HepG2 (cell line): Measurements from ENCODE around the gene NPAS2. TPM values are rescaled to one million over a fixed set of nuclear protein-coding genes. Genes with fewer than 3 reads are reported as not detected.

Experiments used
- EZH2 ChIP-seq: conservative IDR thresholded peaks from 2 replicates; pipeline ENCODE4 v1.6.1; 2012; ENCODE audit warnings: mild to moderate bottlenecking, low read depth, low read length, moderate library complexity
- MAF1 ChIP-seq: sonication (generic); formaldehyde crosslinking; IDR thresholded peaks from 2 replicates; pipeline ENCODE4 v1.5.0; 2020; ENCODE audit warnings: missing genetic modification reagents, borderline replicate concordance
- NR2F1 ChIP-seq, 2 experiments: fragments of 450-650 bp in 1 of 2; formaldehyde crosslinking in 1 of 2; IDR thresholded peaks; 2 replicates each; pipeline versions ENCODE4 v1.5.0 to v1.6.1; 2016 to 2020; ENCODE audit warnings: mild to moderate bottlenecking in 1 of 2, missing compliant biosample characterization in 1 of 2, missing genetic modification reagents in 1 of 2, moderate library complexity in 1 of 2
- POLR2G ChIP-seq: fragments of 200-400 bp; formaldehyde crosslinking; IDR thresholded peaks from 2 replicates; pipeline ENCODE4 v1.6.1; 2018; ENCODE audit warnings: mild to moderate bottlenecking, low read depth, low read length, moderate library complexity
- TAF15 ChIP-seq: fragments of 200-400 bp; formaldehyde crosslinking; IDR thresholded peaks from one replicate; pipeline ENCODE4 v1.6.1; 2018; ENCODE audit warnings: mild to moderate bottlenecking, low read depth, low read length; ENCODE audit not compliant: poor library complexity, severe bottlenecking
- ZMYM2 ChIP-seq: sonication (generic); formaldehyde crosslinking; IDR thresholded peaks from 2 replicates; pipeline ENCODE4 v1.8.0; 2022; ENCODE audit warnings: mild to moderate bottlenecking, missing genetic modification reagents
- ZNF530 ChIP-seq: sonication (generic); formaldehyde crosslinking; IDR thresholded peaks from 2 replicates; pipeline ENCODE4 v1.5.0; 2020; ENCODE audit warnings: low read depth, mild to moderate bottlenecking, missing genetic modification reagents
- ZNF563 ChIP-seq: sonication (generic); formaldehyde crosslinking; IDR thresholded peaks from 2 replicates; pipeline ENCODE4 v1.8.0; 2022; ENCODE audit warnings: mild to moderate bottlenecking, moderate library complexity, missing genetic modification reagents
- ZNF570 ChIP-seq: sonication (generic); formaldehyde crosslinking; IDR thresholded peaks from 2 replicates; pipeline ENCODE4 v1.4.0; 2020; ENCODE audit warnings: mild to moderate bottlenecking, missing genetic modification reagents, borderline replicate concordance
- ZNF768 ChIP-seq: sonication (generic); formaldehyde crosslinking; IDR thresholded peaks from 2 replicates; pipeline ENCODE4 v1.4.0; 2020; ENCODE audit warnings: missing genetic modification reagents
- polyA plus RNA-seq, 8 experiments: library from polyadenylated mRNA; depleted of rRNA in 3 of 8; stranded (reverse) in 7 of 8; unstranded in 1 of 8; fragments of >200 nt; fragmentation: Illumina TruSeq in 4 of 8; extraction: Trizol in 4 of 8; gene quantifications; 2 replicates each; pipeline versions ENCODE4 v1.2.1 to v1.2.3, GENCODE V29; 2011 to 2016; ENCODE audit warnings: low read depth in 4 of 8, missing spikeins in 1 of 8, mixed read lengths in 1 of 8; ENCODE audit not compliant: insufficient read depth in 1 of 8
- total RNA-seq, 5 experiments: library from RNA; depleted of rRNA; stranded (reverse); fragments of >200 nt; fragmentation: Illumina TruSeq; extraction: Trizol; gene quantifications; 2 replicates each; pipeline ENCODE4 v1.2.3, GENCODE V29; 2016; ENCODE audit warnings: low read depth in 1 of 5
- TF ChIP-seq, protein P1 (sequence below): sonication (generic); formaldehyde crosslinking; IDR thresholded peaks from 2 replicates; pipeline ENCODE4 v1.8.1; 2023; ENCODE audit warnings: missing genetic modification reagents, inconsistent platforms, borderline replicate concordance
- TF ChIP-seq, protein P2 (sequence below), 2 experiments: fragments of 450-650 bp in 1 of 2; sonication (generic) in 1 of 2; formaldehyde crosslinking; IDR thresholded peaks; 2 replicates each; pipeline versions ENCODE4 v1.5.0 to v1.8.0; 2020 to 2022; ENCODE audit warnings: mild to moderate bottlenecking in 1 of 2, missing genetic modification reagents in 1 of 2
- TF ChIP-seq, protein P3 (sequence below): sonication (generic); formaldehyde crosslinking; IDR thresholded peaks from 2 replicates; pipeline ENCODE4 v1.4.0; 2020; ENCODE audit warnings: mild to moderate bottlenecking, missing genetic modification reagents, borderline replicate concordance
- TF ChIP-seq, protein P4 (sequence below): sonication (generic); formaldehyde crosslinking; IDR thresholded peaks from 2 replicates; pipeline ENCODE4 v1.8.0; 2022; ENCODE audit warnings: mild to moderate bottlenecking, missing genetic modification reagents, moderate library complexity
- TF ChIP-seq, protein P5 (sequence below): sonication (generic); formaldehyde crosslinking; conservative IDR thresholded peaks from 2 replicates; pipeline ENCODE4 v1.8.0; 2022; ENCODE audit warnings: mild to moderate bottlenecking, moderate library complexity, missing genetic modification reagents
- TF ChIP-seq, protein P6 (sequence below): sonication (generic); formaldehyde crosslinking; IDR thresholded peaks from 2 replicates; pipeline ENCODE4 v1.5.0; 2020; ENCODE audit warnings: mild to moderate bottlenecking, missing genetic modification reagents, borderline replicate concordance

Gene NPAS2
- total and polyA plus RNA-seq, 2 of the 13 experiments (the other 11 are each of a cell fraction or from before 2014, with no cell fraction given) = 14.8 to 37.5 TPM

DNA sequence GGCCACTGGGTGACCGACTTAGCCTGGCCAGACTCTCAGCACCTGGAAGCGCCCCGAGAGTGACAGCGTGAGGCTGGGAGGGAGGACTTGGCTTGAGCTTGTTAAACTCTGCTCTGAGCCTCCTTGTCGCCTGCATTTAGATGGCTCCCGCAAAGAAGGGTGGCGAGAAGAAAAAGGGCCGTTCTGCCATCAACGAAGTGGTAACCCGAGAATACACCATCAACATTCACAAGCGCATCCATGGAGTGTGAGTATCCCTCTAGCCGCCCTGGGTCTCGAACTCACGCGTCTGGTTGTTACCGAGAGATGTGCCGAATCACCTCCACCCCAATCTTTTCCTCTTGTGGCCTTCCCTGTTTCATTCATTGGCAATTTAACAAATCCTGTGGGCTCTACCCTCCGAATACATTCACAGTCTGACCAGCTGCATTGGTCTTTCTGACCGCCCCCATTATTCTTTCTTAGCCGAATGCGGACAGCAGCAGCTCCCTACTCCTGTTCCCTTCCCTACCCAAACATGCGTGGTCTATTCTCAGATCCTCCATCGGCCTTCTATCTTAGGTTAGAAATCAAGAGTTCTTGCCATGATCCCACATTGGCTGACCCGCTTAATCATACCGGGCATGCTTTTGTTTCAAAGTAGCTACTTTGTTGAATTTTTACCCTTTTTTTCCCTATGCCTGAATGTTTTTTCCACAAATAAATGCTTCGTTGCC, 182.8 kb downstream of the NPAS2 start (continued):
- TF ChIP-seq, protein P1, sequence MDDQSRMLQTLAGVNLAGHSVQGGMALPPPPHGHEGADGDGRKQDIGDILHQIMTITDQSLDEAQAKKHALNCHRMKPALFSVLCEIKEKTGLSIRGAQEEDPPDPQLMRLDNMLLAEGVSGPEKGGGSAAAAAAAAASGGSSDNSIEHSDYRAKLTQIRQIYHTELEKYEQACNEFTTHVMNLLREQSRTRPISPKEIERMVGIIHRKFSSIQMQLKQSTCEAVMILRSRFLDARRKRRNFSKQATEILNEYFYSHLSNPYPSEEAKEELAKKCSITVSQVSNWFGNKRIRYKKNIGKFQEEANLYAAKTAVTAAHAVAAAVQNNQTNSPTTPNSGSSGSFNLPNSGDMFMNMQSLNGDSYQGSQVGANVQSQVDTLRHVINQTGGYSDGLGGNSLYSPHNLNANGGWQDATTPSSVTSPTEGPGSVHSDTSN (CRISPR knock-in tag) = no peak; the same call in 1 of the 2 replicates
- TF ChIP-seq NR2F1 (CRISPR knock-in tag; IDR thresholded peaks at IDR 0.05) (no peak), ZNF570 (CRISPR knock-in tag) (0 out of 2 replicates have a peak, but pooled peaks have one; percentile 19), TAF15 (no peak), ZMYM2 (CRISPR knock-in tag) (no peak), ZNF530 (CRISPR knock-in tag) (no peak), EZH2 (0 out of 2 replicates have a peak, but pooled peaks have one; percentile 4), ZNF563 (CRISPR knock-in tag) (no peak), MAF1 (CRISPR knock-in tag) (peak; percentile 2; the same call in 1 of the 2 replicates), POLR2G (peak; percentile 6; the same call in 1 of the 2 replicates), ZNF768 (CRISPR knock-in tag) (no peak)
- TF ChIP-seq, protein P2, sequence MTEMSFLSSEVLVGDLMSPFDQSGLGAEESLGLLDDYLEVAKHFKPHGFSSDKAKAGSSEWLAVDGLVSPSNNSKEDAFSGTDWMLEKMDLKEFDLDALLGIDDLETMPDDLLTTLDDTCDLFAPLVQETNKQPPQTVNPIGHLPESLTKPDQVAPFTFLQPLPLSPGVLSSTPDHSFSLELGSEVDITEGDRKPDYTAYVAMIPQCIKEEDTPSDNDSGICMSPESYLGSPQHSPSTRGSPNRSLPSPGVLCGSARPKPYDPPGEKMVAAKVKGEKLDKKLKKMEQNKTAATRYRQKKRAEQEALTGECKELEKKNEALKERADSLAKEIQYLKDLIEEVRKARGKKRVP (CRISPR knock-in tag; IDR thresholded peaks at IDR 0.05) = peak in 1 of 2 experiments; percentile 11; a peak in 1 of 4 replicates
- TF ChIP-seq, protein P3, sequence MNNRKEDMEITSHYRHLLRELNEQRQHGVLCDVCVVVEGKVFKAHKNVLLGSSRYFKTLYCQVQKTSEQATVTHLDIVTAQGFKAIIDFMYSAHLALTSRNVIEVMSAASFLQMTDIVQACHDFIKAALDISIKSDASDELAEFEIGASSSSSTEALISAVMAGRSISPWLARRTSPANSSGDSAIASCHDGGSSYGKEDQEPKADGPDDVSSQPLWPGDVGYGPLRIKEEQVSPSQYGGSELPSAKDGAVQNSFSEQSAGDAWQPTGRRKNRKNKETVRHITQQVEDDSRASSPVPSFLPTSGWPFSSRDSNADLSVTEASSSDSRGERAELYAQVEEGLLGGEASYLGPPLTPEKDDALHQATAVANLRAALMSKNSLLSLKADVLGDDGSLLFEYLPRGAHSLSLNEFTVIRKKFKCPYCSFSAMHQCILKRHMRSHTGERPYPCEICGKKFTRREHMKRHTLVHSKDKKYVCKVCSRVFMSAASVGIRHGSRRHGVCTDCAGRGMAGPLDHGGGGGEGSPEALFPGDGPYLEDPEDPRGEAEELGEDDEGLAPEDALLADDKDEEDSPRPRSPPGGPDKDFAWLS = 0 out of 2 replicates have a peak, but pooled peaks have one; percentile 62
- TF ChIP-seq, protein P4, sequence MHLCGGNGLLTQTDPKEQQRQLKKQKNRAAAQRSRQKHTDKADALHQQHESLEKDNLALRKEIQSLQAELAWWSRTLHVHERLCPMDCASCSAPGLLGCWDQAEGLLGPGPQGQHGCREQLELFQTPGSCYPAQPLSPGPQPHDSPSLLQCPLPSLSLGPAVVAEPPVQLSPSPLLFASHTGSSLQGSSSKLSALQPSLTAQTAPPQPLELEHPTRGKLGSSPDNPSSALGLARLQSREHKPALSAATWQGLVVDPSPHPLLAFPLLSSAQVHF = no peak
- TF ChIP-seq, protein P5, sequence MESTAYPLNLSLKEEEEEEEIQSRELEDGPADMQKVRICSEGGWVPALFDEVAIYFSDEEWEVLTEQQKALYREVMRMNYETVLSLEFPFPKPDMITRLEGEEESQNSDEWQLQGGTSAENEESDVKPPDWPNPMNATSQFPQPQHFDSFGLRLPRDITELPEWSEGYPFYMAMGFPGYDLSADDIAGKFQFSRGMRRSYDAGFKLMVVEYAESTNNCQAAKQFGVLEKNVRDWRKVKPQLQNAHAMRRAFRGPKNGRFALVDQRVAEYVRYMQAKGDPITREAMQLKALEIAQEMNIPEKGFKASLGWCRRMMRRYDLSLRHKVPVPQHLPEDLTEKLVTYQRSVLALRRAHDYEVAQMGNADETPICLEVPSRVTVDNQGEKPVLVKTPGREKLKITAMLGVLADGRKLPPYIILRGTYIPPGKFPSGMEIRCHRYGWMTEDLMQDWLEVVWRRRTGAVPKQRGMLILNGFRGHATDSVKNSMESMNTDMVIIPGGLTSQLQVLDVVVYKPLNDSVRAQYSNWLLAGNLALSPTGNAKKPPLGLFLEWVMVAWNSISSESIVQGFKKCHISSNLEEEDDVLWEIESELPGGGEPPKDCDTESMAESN (CRISPR knock-in tag) = no peak
- TF ChIP-seq, protein P6, sequence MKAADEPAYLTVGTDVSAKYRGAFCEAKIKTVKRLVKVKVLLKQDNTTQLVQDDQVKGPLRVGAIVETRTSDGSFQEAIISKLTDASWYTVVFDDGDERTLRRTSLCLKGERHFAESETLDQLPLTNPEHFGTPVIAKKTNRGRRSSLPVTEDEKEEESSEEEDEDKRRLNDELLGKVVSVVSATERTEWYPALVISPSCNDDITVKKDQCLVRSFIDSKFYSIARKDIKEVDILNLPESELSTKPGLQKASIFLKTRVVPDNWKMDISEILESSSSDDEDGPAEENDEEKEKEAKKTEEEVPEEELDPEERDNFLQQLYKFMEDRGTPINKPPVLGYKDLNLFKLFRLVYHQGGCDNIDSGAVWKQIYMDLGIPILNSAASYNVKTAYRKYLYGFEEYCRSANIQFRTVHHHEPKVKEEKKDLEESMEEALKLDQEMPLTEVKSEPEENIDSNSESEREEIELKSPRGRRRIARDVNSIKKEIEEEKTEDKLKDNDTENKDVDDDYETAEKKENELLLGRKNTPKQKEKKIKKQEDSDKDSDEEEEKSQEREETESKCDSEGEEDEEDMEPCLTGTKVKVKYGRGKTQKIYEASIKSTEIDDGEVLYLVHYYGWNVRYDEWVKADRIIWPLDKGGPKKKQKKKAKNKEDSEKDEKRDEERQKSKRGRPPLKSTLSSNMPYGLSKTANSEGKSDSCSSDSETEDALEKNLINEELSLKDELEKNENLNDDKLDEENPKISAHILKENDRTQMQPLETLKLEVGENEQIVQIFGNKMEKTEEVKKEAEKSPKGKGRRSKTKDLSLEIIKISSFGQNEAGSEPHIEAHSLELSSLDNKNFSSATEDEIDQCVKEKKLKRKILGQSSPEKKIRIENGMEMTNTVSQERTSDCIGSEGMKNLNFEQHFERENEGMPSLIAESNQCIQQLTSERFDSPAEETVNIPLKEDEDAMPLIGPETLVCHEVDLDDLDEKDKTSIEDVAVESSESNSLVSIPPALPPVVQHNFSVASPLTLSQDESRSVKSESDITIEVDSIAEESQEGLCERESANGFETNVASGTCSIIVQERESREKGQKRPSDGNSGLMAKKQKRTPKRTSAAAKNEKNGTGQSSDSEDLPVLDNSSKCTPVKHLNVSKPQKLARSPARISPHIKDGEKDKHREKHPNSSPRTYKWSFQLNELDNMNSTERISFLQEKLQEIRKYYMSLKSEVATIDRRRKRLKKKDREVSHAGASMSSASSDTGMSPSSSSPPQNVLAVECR (CRISPR knock-in tag) = 0 out of 2 replicates have a peak, but pooled peaks have one; percentile 77
